OCI-LY1 (cell line): Measurements from ENCODE around the gene NAPEPLD.

Experiments
- H2AFZ ChIP-seq: fragments of 200-600 bp; sonication (generic), shearing (Covaris generic); 2 replicates; pipeline ENCODE4 v1.6.0; 2014; ENCODE audit warnings: antibody characterized with exemption, mild to moderate bottlenecking, low read length
- H3F3A ChIP-seq: fragments of 200-600 bp; sonication (generic), shearing (Covaris generic); 2 replicates; pipeline ENCODE4 v1.6.0; 2014; ENCODE audit warnings: mild to moderate bottlenecking, antibody characterized with exemption, low read length, moderate library complexity; ENCODE audit not compliant: insufficient read depth
- H3K27ac ChIP-seq: fragments of 200-600 bp; sonication (generic); 2 replicates; pipeline ENCODE4 v1.5.1; 2014; ENCODE audit warnings: low read length, mixed run types, mild to moderate bottlenecking, low read depth; ENCODE audit not compliant: poor library complexity, severe bottlenecking
- H3K27me3 ChIP-seq: fragments of 200-600 bp; sonication (generic); 2 replicates; pipeline ENCODE4 v1.6.0; 2014; ENCODE audit warnings: antibody characterized with exemption, mild to moderate bottlenecking, low read length, moderate library complexity; ENCODE audit not compliant: insufficient read depth
- H3K36me3 ChIP-seq: fragments of 200-600 bp; sonication (generic); 2 replicates; pipeline ENCODE4 v1.6.1; 2014; ENCODE audit warnings: mild to moderate bottlenecking, antibody characterized with exemption, low read length, moderate library complexity, mixed read lengths; ENCODE audit not compliant: insufficient read depth
- H3K4me1 ChIP-seq: fragments of 200-600 bp; sonication (generic); 2 replicates; pipeline ENCODE4 v1.5.1; 2014; ENCODE audit warnings: mild to moderate bottlenecking, low read length, moderate library complexity; ENCODE audit not compliant: insufficient read depth, severe bottlenecking
- H3K4me2 ChIP-seq: fragments of 200-600 bp; sonication (generic), shearing (Covaris generic); 2 replicates; pipeline ENCODE4 v1.6.1; 2014; ENCODE audit warnings: low read length
- H3K4me3 ChIP-seq: fragments of 200-600 bp; sonication (generic); 2 replicates; pipeline ENCODE4 v1.5.1; 2014; ENCODE audit warnings: low read length, low read depth, mild to moderate bottlenecking, mixed read lengths; ENCODE audit not compliant: poor library complexity, severe bottlenecking
- H3K79me2 ChIP-seq: fragments of 200-600 bp; shearing (Covaris generic); 2 replicates; pipeline ENCODE4 v1.6.1; 2016; ENCODE audit warnings: mixed run types, low read length, mixed read lengths; ENCODE audit not compliant: insufficient read depth
- H3K9ac ChIP-seq: fragments of 200-600 bp; sonication (generic), shearing (Covaris generic); 2 replicates; pipeline ENCODE4 v1.6.1; 2014; ENCODE audit warnings: mild to moderate bottlenecking, low read length, mixed read lengths
- H3K9me2 ChIP-seq: fragments of 200-600 bp; sonication (generic), shearing (Covaris generic); 2 replicates; pipeline ENCODE4 v1.6.1; 2014; ENCODE audit warnings: low read depth, mild to moderate bottlenecking, low read length, mixed read lengths
- H3K9me3 ChIP-seq: fragments of 200-600 bp; shearing (Covaris generic); 2 replicates; pipeline ENCODE4 v1.6.1; 2014; ENCODE audit warnings: low read length, mixed read lengths
- H4K20me1 ChIP-seq: fragments of 200-600 bp; sonication (generic), shearing (Covaris generic); 2 replicates; pipeline ENCODE4 v1.6.0; 2016; ENCODE audit warnings: mild to moderate bottlenecking, low read length; ENCODE audit not compliant: insufficient read depth
- EZH2 ChIP-seq: fragments of 200-600 bp; sonication (generic), shearing (Covaris generic); IDR thresholded peaks from 2 replicates; pipeline ENCODE4 v1.8.0; 2017; ENCODE audit warnings: borderline replicate concordance, mixed run types, mild to moderate bottlenecking, antibody characterized with exemption, low read length, moderate library complexity, mixed read lengths
- TF ChIP-seq, protein P1 (sequence below): fragments of 200-600 bp; sonication (generic), shearing (Covaris generic); IDR thresholded peaks from 2 replicates; pipeline ENCODE4 v1.5.1; 2017; ENCODE audit warnings: mild to moderate bottlenecking, antibody characterized with exemption, low read length, moderate library complexity, mixed read lengths

The NAPEPLD gene

DNA sequence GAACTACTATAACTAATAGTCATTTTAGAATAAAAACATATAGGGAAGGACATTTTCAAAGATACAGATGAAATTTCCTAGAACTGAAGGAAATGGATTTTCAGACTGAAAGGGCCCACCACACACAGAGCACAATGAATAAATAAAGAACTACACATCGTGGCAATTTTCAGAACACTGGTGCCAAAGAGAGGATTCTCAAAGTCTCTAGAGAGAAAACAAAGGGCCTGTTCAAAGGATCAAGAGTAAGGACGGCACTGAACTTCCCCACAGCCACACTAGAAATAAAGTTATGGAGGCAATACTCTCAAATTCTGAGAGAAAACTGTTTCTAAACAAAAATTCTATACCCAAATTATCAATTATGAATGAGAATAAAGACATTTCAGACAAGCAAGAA lies 21.9 kb downstream of the NAPEPLD start:
- no peaks in the 10 kb centered on the region for H3K9me2 ChIP-seq

GRCh38 chr7:103124429-103124979 lies 24.4 kb downstream of the NAPEPLD start:
- Histone ChIP-seq H3K79me2 (peaks cover 11% of the 10 kb centered on the region), H4K20me1 (no peaks in the 10 kb centered on the region), H3K27ac (no peak overlapping the region), H3K4me1 (no peaks in the 10 kb centered on the region), H3K36me3 (peaks cover 87% of the 10 kb centered on the region), H3K4me2 (no peak overlapping the region), H3K4me3 (no peak overlapping the region), H2AFZ (no peak overlapping the region), H3K27me3 (no peaks in the 10 kb centered on the region), H3K9ac (no peak overlapping the region), H3K9me3 (no peaks in the 10 kb centered on the region), H3F3A (no peaks in the 10 kb centered on the region), H3K9me2 (no peaks in the 10 kb centered on the region)
- no peak for TF ChIP-seq EZH2
- TF ChIP-seq, protein P1, sequence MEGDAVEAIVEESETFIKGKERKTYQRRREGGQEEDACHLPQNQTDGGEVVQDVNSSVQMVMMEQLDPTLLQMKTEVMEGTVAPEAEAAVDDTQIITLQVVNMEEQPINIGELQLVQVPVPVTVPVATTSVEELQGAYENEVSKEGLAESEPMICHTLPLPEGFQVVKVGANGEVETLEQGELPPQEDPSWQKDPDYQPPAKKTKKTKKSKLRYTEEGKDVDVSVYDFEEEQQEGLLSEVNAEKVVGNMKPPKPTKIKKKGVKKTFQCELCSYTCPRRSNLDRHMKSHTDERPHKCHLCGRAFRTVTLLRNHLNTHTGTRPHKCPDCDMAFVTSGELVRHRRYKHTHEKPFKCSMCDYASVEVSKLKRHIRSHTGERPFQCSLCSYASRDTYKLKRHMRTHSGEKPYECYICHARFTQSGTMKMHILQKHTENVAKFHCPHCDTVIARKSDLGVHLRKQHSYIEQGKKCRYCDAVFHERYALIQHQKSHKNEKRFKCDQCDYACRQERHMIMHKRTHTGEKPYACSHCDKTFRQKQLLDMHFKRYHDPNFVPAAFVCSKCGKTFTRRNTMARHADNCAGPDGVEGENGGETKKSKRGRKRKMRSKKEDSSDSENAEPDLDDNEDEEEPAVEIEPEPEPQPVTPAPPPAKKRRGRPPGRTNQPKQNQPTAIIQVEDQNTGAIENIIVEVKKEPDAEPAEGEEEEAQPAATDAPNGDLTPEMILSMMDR, result no peak

More for the DNA sequence above, 21.9 kb downstream of the NAPEPLD start:
- Histone ChIP-seq H2AFZ (no peak overlapping the region), H3K27ac (no peak overlapping the region), H3K27me3 (no peaks in the 10 kb centered on the region), H4K20me1 (no peaks in the 10 kb centered on the region), H3K9me3 (no peaks in the 10 kb centered on the region), H3K4me2 (no peak overlapping the region), H3K4me1 (peaks cover 18% of the 10 kb centered on the region), H3K79me2 (peaks cover 25% of the 10 kb centered on the region), H3F3A (no peaks in the 10 kb centered on the region), H3K4me3 (no peak overlapping the region), H3K36me3 (peaks cover 64% of the 10 kb centered on the region), H3K9ac (no peak overlapping the region)
- TF ChIP-seq EZH2, result no peak
- TF ChIP-seq, protein P1, result no peak

DNA sequence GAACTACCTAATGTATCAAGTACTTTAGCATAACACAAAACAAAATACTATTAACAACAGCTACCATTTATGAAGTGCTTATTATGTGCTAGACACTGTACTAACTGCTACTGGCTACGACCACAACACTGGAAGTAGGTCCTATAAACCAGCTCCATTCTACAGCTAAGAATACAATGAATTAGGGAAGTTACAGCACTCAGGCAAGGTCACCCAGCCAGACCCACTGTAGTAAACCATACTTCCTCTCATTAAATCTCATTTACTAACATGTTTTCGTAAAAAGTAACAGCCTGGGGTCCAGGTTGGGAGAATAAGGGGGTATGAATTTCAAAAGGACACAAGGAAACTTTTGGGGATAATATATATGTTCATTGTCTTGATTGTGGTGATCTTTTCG lies 25.4 kb downstream of the NAPEPLD start:
- H3K79me2 ChIP-seq, result peaks cover 8% of the 10 kb centered on the region

More for the DNA sequence above, 25.4 kb downstream of the NAPEPLD start:
- Histone ChIP-seq H3K4me1 (no peaks in the 10 kb centered on the region), H3K9me3 (no peaks in the 10 kb centered on the region), H3F3A (no peaks in the 10 kb centered on the region), H3K36me3 (peaks cover 91% of the 10 kb centered on the region), H2AFZ (no peak overlapping the region), H3K9ac (no peak overlapping the region), H3K4me3 (no peak overlapping the region), H3K27me3 (no peaks in the 10 kb centered on the region), H4K20me1 (no peaks in the 10 kb centered on the region), H3K27ac (no peak overlapping the region), H3K4me2 (no peak overlapping the region), H3K9me2 (no peaks in the 10 kb centered on the region)
- TF ChIP-seq, protein P1, result no peak
- no peak for TF ChIP-seq EZH2
